ENCODE measurements around the gene PTPRN2.

PTPRN2 gene

DNA sequence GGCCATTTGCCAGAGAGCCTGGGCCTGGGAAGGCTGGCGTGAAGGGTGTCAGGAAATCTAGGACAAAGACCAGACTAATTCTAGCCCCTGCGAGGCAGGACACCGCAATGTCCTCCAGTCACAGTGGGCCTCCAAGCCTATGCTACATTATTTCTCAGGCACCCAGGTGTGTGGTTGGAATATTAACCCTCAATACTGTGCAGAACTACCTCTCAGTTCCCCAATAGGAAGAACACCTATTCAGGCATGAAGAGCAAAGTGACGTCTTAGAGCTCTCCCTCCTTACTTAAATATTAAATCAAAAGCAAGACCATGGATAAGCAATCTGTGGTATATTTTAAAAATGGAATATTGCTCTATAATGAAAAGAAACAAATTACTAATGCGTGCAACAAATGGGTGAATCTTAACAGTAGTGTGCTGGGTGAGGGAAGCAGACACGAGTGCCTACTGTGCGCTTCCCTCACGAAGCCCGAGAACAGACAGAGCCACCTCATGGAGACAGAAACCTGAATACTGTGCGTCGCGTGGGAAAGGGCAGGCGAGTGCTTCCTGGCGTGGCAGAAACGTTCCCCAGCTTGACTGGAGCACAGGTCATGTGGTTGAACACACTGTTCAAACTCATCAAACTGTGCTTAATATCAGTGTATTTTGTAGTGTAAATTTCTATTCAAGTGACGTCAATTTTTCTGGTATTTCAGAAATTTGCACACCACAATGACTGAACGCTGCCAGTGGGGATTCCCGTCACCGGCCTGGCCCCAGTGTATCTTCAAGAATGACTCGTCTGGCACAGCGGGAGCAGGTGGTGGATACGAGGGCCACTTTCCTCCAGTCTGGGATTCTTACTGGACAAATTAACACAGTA, 15.5 kb upstream of the PTPRN2 start:
- DNase-seq (ENCODE audit: low read depth), result no peak

DNA sequence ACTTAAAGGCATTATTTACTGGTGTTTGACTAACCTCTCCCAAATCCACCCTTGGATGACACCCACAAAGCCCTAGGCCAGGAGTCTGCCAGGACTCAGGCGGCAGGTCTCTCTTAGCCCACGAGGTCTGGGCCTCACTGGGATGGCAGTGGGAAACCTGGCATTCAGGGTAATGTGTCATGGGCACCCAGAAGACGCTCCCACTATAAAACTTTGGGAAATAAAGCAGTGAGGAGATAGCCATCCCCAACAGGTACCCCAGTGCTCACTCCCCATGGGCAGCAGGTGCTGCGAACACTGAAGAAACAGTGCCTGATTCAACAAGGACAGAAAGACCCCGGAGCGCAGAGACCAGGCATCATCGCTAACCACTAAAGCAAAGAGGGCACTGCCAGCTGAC, 14.4 kb upstream of the PTPRN2 start:
- no peak for DNase-seq (ENCODE audit: low read depth)

DNA sequence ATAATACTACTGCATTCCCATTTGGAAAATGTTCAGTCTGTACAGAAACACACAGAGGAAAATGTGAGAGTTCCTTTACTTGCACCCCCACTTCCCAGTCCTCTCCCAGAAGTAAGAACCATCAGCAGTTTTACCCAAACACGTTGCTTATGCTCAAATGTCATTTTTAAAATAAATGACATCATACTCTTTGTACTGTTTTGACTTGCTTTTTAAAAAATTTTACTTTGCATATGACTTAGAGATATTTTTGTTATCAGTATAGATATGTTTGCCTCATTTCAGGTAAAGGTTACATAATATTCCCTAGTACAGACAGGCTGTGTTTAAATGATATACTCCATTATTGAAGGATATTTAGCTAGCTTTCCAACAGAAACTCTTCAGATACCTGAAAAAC, 13.5 kb upstream of the PTPRN2 start:
- no peak for DNase-seq (ENCODE audit: low read depth)

DNA sequence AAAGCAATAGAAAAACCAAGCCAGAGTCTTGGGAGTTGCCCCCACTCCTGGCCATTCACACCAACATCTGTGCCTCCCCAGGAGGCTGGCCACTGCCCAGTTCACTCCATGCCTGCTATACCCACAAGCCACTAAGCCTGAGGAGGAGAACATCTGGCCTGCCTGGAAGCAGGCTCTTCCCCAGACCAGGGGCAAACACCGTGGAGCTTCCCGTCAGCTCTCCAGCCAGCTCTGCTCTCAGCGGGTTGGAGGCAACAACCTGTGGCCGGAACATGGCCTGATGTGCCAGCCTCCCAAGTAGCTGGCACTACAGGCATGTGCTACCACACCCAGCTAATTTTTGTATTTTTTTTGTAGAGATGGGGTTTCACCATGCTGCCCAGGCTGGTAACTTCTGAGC, 9.1 kb upstream of the PTPRN2 start:
- no peak for DNase-seq (ENCODE audit: low read depth)

DNA sequence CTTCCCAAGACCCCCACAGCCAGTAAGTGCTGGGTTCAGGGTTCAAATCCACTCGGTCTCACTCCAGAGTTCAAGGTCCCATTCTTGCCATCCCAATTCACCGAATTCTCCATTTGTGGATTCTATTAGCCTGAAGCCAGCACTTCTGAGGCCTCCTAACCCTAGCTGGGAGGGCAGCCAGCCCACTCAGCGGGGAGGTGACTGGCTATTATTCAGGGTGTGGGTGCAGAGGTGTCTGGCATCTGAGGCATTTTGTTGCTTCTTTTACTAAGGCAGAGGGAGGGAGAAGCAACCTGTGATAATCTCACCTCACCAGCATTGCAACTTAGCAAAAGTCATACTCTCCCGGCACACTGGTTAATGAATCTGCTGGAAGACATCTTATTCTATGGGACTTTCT, 8.7 kb upstream of the PTPRN2 start:
- no peak for DNase-seq (ENCODE audit: low read depth)

DNA sequence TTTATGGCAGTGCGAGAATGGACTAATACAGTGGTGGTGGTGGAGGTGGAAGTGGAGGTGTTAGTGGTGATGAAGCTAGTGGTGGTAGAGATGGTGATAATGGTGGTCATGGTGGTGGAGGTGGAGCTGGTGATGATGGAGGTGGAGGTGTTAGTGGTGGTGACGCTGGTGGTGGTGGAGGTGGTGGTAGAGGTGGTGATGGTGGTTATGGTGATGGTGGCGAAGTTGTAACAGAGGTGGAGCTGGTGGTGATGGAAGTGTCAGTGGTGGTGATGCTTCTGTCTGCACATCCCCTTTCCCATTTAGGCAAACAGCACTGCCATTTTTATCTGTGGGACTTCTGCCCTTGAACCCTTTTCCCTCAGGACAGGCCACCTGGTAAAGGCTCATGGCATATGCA, 7.4 kb upstream of the PTPRN2 start:
- DNase-seq (ENCODE audit: low read depth), result no peak

DNA sequence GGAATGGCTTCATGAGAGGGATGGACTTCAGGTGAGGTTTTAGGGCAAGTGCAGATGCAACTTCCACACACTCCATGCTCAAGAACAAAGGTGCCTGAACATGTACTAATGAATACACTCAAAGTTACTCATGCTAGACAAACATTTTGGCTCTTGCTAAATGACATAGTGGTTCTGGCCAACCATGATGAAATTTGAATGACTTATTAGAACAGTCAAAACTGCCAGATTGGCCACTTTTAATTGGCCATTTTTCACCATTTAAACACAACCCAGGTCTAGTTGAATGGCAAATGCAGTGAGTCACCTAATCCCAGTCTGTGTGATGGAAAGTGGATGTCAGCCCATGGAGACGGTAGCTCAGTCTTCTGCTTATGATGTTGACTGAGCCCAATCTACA, 4.9 kb upstream of the PTPRN2 start:
- no peak for DNase-seq (ENCODE audit: low read depth)

DNA sequence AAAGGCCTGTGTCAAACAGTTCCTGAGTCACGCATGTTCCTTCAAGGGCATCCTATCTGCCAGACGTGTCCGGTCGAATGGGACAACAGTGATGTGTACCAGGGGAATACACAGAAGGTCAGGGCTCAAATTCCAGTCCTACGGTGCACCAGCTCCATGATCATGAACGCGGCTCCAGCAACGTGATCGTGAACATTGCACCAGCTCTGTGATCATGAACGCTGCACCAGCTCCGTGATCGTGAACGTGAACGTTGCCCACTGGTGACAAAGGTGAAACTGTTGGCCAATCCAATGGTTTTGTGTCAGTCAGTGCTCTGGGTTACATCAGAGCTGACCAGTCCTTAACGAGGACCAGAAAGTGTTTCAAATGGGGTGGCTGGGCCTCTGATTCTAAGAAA, 4.3 kb upstream of the PTPRN2 start:
- DNase-seq (ENCODE audit: low read depth), result no peak

DNA sequence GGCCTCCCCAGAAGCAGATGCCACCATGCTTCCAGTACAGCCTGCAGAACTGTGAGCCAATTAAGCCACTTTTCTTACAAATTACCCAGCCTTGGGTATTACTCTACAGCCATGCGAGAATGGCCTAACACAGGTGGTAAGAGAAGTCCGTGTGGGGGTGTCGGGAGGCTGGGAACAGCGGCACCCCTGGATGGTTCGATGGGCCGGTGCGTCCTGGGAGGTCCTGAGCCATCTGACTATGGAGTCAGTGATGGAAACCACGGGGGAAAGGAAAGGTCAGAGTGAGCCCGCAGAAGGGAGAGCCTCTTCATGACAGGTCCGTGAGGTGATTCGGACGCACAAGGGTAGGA, 2.5 kb upstream of the PTPRN2 start:
- DNase-seq (ENCODE audit: low read depth), result no peak

DNA sequence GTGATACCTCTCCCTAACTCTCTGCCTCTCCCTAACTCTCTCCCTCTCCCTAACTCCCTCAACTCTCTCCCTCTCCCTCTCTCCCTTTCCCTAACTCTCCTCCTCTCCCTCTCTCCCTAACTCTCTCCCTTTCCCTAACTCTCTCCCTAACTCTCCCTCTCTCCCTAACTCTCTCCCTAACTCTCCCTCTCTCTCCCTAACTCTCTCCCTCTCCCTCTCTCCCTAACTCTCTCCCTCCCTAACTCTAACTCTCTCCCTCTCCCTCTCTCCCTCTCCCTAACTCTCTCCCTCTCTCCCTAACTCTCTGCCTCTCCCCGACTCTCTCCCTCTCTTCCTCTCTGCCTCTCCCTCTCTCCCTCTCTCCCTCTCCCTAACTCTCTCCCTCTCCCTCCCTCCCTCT, 2.0 kb upstream of the PTPRN2 start:
- no peak for DNase-seq (ENCODE audit: low read depth)

DNA sequence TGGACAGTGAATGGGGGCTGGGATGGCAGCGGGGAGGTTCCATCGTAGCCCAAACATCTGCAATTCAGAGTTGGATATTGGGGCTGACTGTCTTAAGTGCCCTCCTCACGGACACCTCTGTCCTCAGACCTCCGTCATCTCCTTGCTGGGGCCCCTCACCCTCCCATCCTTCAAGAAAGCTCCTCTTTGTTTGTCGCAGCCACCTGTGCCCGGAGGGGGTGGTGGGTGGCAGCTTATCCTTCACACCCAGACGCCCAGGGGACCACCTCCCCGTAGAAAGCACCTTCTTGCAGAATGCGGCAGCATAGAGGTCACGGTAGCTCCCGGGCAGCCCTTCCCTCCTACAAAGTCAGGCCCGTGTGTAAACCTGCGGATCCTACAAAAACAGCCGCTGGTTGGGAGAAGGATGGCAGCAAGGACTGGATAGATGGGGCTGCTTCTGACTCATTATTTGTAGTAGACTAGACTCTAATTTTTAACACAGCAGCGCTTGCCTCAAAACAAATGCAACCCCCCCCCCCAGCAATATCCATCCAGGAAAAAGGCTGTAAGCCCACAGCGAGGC, 1.3 kb upstream of the PTPRN2 start:
- DNase-seq (ENCODE audit: low read depth), result no peak

DNA sequence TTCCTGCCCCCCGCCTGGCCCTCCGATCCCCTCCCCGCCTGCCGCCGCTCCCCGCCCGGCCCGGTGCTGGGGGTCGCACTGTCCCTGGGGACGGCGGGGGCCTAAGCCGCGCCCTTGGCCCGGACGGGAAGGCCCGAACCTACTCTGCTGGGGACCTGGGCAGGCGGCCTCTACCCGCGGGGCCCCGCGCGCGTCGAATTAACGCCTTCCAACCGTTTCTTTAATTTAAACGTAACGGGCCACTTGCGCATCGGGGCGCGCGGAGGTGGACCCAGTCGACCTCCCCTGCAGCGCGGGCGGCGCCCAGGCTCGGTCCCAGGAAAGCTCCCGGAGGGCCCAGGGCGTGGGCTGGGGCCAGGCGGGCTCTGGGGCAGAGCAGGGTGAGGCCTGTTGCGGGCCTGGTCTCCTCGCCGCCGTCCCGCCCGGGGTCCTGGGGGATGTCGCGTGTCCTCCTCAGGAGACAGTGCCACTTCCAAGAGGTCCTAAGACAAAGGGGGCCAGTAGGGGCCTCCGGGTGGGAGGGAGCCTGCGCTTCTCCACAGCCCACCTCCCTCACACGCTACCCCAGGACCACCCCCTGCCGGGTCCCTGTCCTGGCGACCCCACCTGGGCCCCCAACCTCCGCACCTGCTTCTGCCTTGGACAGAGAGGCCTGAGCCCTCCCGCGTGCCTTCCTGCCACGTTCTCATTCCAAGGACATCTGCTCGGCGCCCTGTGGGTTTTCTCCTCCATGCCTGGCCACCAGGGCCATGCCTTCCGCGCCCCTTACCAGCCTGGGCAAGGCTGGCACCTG, 658 bp upstream of the PTPRN2 start:
- no peak for DNase-seq (ENCODE audit: low read depth)

DNA sequence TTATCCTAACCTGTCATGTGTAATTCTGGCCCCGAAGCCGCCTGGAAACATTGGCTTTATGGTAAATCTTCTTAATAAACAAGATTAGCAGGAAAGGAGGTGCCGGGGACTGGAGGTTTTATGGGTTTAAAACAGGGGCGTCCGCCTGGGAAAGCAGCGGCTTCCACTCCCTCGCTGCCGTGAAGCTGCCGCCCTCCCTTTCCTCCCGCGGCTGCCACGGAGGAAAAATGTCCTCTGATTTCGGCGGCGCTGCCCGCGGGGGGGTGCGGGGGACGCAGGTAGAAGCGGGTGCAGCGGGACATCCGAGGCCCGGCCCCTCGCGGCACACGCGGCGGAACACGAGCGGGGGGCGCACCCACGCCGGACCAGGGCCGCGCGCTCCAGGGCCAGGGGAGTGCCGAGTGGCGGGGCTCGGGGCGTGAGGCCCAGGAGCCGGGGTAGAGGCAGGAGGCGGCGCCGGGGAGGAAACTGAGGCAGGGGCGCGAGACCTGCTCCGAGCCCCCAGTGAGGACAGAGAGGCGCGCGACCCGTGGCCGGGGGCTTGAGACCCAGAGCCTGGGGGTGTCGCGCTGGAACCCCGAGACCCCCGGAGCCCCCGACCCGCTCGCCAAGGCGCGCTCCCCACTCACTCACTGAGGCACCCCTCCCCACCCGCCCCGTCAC, 993 bp downstream of the PTPRN2 start:
- no peak for DNase-seq (ENCODE audit: low read depth)

DNA sequence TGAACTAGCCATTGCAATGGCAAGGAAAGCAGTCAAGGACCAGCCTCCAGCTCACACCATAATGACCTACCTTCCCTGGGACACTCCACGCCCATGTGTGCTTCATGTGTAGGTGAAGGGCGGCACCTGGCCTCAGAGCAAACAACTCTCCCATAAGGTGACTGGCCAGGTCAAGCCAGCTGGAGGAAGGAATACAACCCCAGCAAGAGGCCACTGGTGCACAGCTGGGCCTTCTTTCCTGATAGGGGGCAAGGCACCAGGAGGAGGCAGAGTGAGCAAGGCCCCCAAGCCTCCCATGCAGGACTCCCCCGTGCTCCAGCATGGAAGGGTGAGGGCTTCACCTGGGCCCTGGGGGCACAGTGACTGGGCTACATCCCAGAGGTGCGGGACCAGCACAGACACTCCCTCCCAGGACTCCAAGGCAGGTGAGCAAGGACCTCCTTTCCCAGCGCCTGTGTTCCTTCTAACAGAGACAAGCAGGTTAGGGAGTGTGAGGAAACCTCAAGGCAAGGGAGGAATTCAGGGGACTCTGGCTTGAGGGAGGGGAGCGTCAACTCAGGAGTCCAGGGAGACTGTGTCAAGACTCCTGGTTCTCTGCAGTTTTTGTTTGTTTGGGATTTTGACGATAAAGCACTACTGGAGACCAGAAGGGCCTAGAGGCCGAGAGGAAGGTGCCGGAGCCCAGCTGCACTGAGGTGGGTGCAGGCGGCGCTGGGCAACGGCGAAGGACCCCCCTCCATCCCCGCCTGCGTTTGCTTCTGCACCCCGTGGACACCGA, 1.7 kb downstream of the PTPRN2 start:
- no peak for DNase-seq (ENCODE audit: low read depth)

DNA sequence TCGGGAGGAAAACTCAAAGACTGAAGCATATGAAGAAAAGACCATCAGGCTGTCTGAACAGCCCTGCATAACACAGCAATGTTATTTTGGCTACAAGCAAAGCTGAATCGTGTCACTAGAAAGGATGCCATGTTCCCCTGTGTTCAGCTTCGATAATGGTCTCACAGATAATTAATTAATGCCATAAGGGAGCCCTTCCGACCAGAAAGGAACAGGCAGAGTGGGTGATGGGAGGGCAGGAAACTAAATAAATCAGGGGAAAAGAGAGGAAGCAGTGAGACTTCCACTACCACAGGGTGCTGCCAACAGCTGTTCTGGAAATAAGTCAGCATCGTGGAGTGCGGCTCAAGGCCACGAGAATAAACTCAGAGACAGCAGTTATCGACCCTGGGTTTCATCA, 3.2 kb downstream of the PTPRN2 start:
- no peak for DNase-seq (ENCODE audit: low read depth)

DNA sequence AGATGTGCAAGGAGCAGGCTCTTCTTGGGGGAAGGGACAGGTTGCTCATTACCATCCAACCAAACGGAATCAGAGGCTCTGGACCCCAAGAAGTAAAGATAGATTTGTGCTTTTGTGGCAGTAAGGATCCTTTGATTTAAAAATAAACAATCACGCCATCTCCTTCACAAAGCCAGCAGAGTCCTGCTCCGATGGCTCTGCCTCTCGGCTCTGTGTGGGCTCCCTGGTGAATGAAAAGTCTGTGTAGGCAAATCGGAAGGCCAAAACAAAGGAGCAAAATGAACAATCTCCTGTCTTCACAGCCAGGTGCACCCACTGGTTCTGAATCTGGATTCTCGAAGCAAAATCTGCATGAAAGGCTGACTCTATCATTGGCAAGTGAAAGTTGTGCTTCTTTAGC, 3.8 kb downstream of the PTPRN2 start:
- no peak for DNase-seq (ENCODE audit: low read depth)

DNA sequence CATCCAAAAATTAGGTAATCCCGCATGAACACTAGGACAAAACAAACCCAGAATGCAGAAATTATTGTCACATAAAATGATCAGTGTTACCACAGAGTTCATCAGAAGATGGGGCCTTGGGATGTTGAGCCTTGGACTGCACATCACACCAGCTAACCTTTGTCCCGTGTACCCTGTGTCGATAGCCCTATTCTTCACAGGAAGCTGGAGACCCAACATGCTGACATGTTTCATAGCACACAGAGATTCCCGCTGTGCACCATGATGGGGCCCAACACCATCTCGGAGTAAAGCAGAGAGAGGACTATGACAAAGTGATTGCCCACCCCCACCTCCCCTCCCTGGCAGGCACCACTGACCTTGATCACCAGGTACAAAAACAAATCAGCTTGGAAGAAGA, 4.5 kb downstream of the PTPRN2 start:
- DNase-seq (ENCODE audit: low read depth), result no peak

DNA sequence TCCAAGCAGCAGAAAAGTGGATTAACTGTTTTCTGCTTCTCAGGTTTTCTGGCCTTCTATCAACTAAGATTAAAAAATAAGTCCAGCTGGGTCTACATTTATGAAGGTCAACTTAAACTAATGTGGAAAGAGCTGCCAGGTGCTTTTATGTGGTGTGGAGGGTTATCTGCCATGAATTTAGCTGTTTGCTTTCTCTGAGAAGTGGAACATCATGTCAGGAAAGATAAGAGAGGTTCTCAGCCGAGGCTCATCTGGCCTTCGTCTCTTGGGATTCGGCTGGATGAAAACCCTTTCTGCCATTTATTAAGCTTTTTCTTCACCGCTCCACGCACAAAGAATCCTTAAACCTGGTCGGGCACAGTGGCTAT, 5.5 kb downstream of the PTPRN2 start:
- no peak for DNase-seq (ENCODE audit: low read depth)

DNA sequence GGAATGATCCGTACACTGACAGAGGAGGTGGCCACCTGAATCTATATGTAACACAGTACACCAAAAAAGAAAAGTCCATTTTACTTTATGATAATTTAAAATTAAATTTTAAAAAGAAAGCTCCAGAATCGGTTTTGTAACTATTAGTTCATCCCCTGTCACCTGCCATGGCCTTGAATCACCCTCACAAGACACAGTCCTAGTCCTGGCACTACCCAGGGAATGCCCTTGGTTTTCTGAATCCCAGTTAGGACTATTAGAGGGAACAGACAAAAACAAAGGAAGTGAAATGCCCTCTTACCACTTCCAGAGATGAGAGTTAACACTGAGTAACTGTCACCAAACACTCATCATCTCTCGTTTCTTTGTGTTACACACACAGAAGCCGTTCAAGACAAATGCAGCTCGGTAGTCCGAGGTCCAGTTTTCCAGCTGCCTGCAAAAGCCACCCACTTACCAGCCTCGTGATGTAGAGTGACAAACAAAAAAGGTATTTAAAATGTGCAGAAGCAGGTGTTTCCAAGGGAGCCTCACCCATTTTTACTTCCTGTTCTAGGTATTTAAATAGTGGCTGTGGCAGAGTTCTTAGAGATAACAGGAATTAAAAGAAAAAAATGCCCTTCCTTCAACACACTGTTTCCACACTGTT, 6.1 kb downstream of the PTPRN2 start:
- no peak for DNase-seq (ENCODE audit: low read depth)

DNA sequence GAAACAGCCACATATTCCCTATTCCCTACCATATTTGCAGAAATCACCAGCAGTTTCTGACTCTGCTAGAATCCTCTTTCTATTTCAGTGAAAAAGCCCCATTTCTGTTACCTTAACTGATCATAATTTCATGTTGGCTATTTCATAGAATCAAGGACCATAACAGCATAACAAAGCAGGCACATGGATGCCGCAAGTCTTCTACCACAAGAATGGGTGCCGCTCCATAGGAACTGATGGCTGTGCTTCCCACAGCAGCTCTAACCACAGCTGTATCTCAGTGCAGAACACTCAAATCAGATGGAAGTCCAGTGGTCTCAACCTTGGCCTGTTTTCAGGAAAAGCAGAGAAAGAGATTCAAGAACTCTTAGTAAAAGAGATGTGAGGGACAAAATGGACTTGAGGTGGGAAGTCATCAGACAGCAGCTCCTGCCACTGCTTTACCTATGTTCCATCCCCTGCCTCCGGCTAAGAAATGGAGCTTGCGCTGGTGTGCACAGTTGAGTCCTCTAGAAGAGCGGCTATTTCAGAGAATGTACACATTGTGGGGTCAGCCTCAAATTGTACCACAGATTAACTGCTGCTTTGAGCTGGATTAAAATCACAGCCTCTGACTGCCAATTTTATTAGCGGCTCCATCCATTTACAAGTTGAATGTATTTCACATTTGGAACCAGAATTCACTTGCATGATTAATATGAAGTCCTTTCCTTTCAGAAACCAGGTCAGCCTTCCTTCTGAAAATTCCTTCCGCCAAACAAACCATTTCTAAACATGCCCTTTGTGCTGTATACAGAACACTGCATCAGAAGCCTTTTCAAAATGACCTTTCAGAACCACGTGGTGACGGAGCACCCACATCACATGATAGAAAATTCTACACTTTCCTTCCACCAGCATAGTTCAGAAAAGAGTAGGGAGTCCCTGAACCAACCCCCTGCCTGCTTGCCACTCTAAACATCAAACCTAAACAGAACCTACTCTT, 7.7 kb downstream of the PTPRN2 start:
- no peak for DNase-seq (ENCODE audit: low read depth)
